SK-N-MC (cell line): ENCODE data around the gene ABCG4.
"Not testable (repeated sequence)": the region's sequence is repeated elsewhere in the genome, so short reads cannot be mapped to it uniquely, and the experiment has no call there.

Experiments
- EZH2 ChIP-seq: fragments of 200-600 bp; sonication (generic); IDR thresholded peaks from one replicate; pipeline ENCODE4 v1.6.1; 2017; ENCODE audit warnings: antibody characterized with exemption
- FOXP2 ChIP-seq: optimal IDR thresholded peaks from 2 replicates; pipeline ENCODE3; 2011; ENCODE audit warnings: mild to moderate bottlenecking, moderate library complexity; ENCODE audit not compliant: insufficient read depth; ENCODE audit errors: extremely low read length, control extremely low read depth
- POLR2AphosphoS5 ChIP-seq: IDR thresholded peaks from 2 replicates; pipeline ENCODE4 v1.6.1; 2012; ENCODE audit warnings: mild to moderate bottlenecking, low read depth, low read length, borderline replicate concordance

DNA sequence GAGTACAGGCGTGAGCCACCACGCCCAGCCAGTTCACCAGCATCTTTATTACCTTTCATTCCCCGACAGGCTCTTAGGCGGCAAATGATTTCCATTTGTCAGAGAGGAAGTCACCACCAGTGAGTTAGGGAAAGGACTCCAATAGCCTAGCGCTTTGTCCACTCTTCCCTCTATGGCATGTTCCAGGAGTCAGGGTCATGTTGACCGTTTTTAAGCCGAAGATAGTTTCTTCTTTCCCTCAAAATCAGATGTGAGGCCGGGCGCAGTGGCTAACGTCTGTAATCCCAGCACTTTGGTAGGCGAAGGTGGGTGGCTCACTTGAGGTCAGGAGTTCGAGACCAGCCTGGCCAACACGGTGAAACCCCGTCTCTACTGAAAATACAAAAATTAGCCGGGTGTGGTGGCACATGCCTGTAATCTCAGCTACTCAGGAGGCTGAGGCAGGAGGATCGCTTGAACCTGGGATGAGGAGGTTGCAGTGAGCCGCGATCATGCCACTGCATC lies 45.6 kb upstream of the ABCG4 start:
- not testable (repeated sequence) for TF ChIP-seq POLR2AphosphoS5, EZH2, FOXP2
